ENCODE results near the gene RHOF.

The RHOF gene

GRCh38 chr12:121803861-121804416 lies 10.5 kb upstream of the RHOF start, which contains the start of gene SETD1B (continued):
- TF ChIP-seq CREB5 (CRISPR knock-in tag; IDR thresholded peaks at IDR 0.05; ENCODE audit: low read depth) = no peak
- TF ChIP-seq RARB (CRISPR knock-in tag; IDR thresholded peaks at IDR 0.05) = no peak

- peak; percentile 60 for ATAC-seq
- TF ChIP-seq ZNF8 (CRISPR knock-in tag; IDR thresholded peaks at IDR 0.05) (no peak), TOX (CRISPR knock-in tag; IDR thresholded peaks at IDR 0.05; ENCODE audit: borderline replicate concordance) (0 out of 2 replicates have a peak, but pooled peaks have one; percentile 67), GLIS3 (CRISPR knock-in tag; IDR thresholded peaks at IDR 0.05) (0 out of 2 replicates have a peak, but pooled peaks have one; percentile 79), ISL1 (CRISPR knock-in tag; IDR thresholded peaks at IDR 0.05) (no peak), SNAI2 (CRISPR knock-in tag; IDR thresholded peaks at IDR 0.05) (no peak), ZFP30 (CRISPR knock-in tag; IDR thresholded peaks at IDR 0.05) (no peak), POU6F1 (CRISPR knock-in tag; IDR thresholded peaks at IDR 0.05; ENCODE audit: borderline replicate concordance, low read depth) (no peak), RARB (CRISPR knock-in tag; IDR thresholded peaks at IDR 0.05) (0 out of 2 replicates have a peak, but pooled peaks have one; percentile 51), PATZ1 (CRISPR knock-in tag; IDR thresholded peaks at IDR 0.05; ENCODE audit: borderline replicate concordance) (no peak), CSDC2 (CRISPR knock-in tag; IDR thresholded peaks at IDR 0.05) (no peak), TSHZ2 (CRISPR knock-in tag; IDR thresholded peaks at IDR 0.05) (0 out of 2 replicates have a peak, but pooled peaks have one; percentile 52), PPARA (CRISPR knock-in tag; IDR thresholded peaks at IDR 0.05; ENCODE audit: borderline replicate concordance) (no peak), CSRNP3 (CRISPR knock-in tag; IDR thresholded peaks at IDR 0.05) (no peak), ESRRG (CRISPR knock-in tag; IDR thresholded peaks at IDR 0.05) (no peak), ZNF565 (CRISPR knock-in tag; conservative IDR thresholded peaks at IDR 0.05; ENCODE audit: low read depth) (no peak), BACH2 (CRISPR knock-in tag; IDR thresholded peaks at IDR 0.05; ENCODE audit: borderline replicate concordance) (no peak), TCF4 (CRISPR knock-in tag; IDR thresholded peaks at IDR 0.05; ENCODE audit: borderline replicate concordance) (no peak)
These were observed 9.6 kb upstream of the RHOF start for GRCh38 chr12:121802843-121803698.

GRCh38 chr12:121802485-121802842 lies 9.0 kb upstream of the RHOF start:
- ATAC-seq = no peak
- TF ChIP-seq SNAI2 (CRISPR knock-in tag; IDR thresholded peaks at IDR 0.05) (no peak), RARB (CRISPR knock-in tag; IDR thresholded peaks at IDR 0.05) (no peak), ZNF8 (CRISPR knock-in tag; IDR thresholded peaks at IDR 0.05) (peak; percentile 16; the same call in 1 of the 2 replicates), ARNTL (CRISPR knock-in tag; IDR thresholded peaks at IDR 0.05; ENCODE audit: borderline replicate concordance, low read depth) (no peak), ZFP3 (CRISPR knock-in tag; IDR thresholded peaks at IDR 0.05) (0 out of 2 replicates have a peak, but pooled peaks have one; percentile 47), ZFP30 (CRISPR knock-in tag; IDR thresholded peaks at IDR 0.05) (0 out of 2 replicates have a peak, but pooled peaks have one; percentile 27), PPARA (CRISPR knock-in tag; IDR thresholded peaks at IDR 0.05; ENCODE audit: borderline replicate concordance) (0 out of 2 replicates have a peak, but pooled peaks have one; percentile 39), PATZ1 (CRISPR knock-in tag; IDR thresholded peaks at IDR 0.05; ENCODE audit: borderline replicate concordance) (peak; percentile 63; the same call in 1 of the 2 replicates), CREB5 (CRISPR knock-in tag; IDR thresholded peaks at IDR 0.05; ENCODE audit: low read depth) (no peak)

Data from SK-N-SH treated with all-trans-retinoic acid at 6 μM for 48 hours (cell line).